H9 (cell line): Measurements from ENCODE around the gene IGFBP5. TPM values are rescaled to one million over a fixed set of nuclear protein-coding genes. Genes with fewer than 3 reads are reported as not detected.

ENCODE experiments used
- DNase-seq: peaks from one replicate; pipeline ENCODE4 v3.0.0-alpha.2; 2017
- H2AFZ ChIP-seq: one replicate; pipeline ENCODE4 v1.6.1; 2013; ENCODE audit warnings: mild to moderate bottlenecking, low read length, control low read depth, moderate library complexity
- H2AK5ac ChIP-seq: 2 replicates; pipeline ENCODE4 v1.6.1; 2013; ENCODE audit warnings: low read length, control low read depth, mixed read lengths; ENCODE audit not compliant: insufficient read length
- H2BK120ac ChIP-seq: one replicate; pipeline ENCODE4 v1.6.1; 2013; ENCODE audit warnings: low read depth, mild to moderate bottlenecking, low read length, control low read depth, inconsistent platforms; ENCODE audit not compliant: poor library complexity, severe bottlenecking
- H2BK12ac ChIP-seq: 2 replicates; pipeline ENCODE4 v1.6.1; 2013; ENCODE audit warnings: low read length, control low read depth, mixed read lengths, low read depth; ENCODE audit not compliant: insufficient read length
- H2BK15ac ChIP-seq: 2 replicates; pipeline ENCODE4 v1.6.1; 2013; ENCODE audit warnings: low read depth, low read length, control low read depth
- H2BK20ac ChIP-seq: one replicate; pipeline ENCODE4 v1.6.1; 2013; ENCODE audit warnings: low read depth, mild to moderate bottlenecking, low read length, control low read depth, inconsistent platforms; ENCODE audit not compliant: poor library complexity, severe bottlenecking
- H2BK5ac ChIP-seq: 2 replicates; pipeline ENCODE4 v1.6.1; 2013; ENCODE audit warnings: low read length, control low read depth, mixed read lengths; ENCODE audit not compliant: insufficient read length
- H3K14ac ChIP-seq: 2 replicates; pipeline ENCODE4 v1.6.1; 2013; ENCODE audit warnings: low read length, control low read depth; ENCODE audit not compliant: insufficient read depth
- H3K18ac ChIP-seq: 2 replicates; pipeline ENCODE4 v1.6.1; 2013; ENCODE audit warnings: low read depth, mild to moderate bottlenecking, mixed read lengths, low read length, control low read depth; ENCODE audit not compliant: insufficient read length
- H3K23ac ChIP-seq: 2 replicates; pipeline ENCODE4 v1.6.1; 2013; ENCODE audit warnings: low read length, control low read depth, mixed read lengths, low read depth; ENCODE audit not compliant: insufficient read length
- H3K23me2 ChIP-seq: 2 replicates; pipeline ENCODE4 v1.6.1; 2013; ENCODE audit warnings: low read depth, mild to moderate bottlenecking, mixed read lengths, low read length, control low read depth; ENCODE audit not compliant: insufficient read length, poor library complexity, severe bottlenecking
- H3K27ac ChIP-seq: 2 replicates; pipeline ENCODE4 v1.5.1; 2013; ENCODE audit warnings: low read length, control low read depth, mixed read lengths, low read depth; ENCODE audit not compliant: insufficient read length
- H3K27me3 ChIP-seq: 2 replicates; pipeline ENCODE4 v1.6.1; 2013; ENCODE audit warnings: low read length, control low read depth, inconsistent platforms; ENCODE audit not compliant: insufficient read depth
- H3K4ac ChIP-seq: 2 replicates; pipeline ENCODE4 v1.6.1; 2013; ENCODE audit warnings: low read depth, mild to moderate bottlenecking, control low read depth, inconsistent platforms, low read length, moderate library complexity
- H3K4me1 ChIP-seq: 2 replicates; pipeline ENCODE4 v1.6.1; 2013; ENCODE audit warnings: low read length, control low read depth, inconsistent platforms; ENCODE audit not compliant: insufficient read depth
- H3K4me2 ChIP-seq: 2 replicates; pipeline ENCODE4 v1.6.1; 2013; ENCODE audit warnings: low read length, control low read depth, mixed read lengths; ENCODE audit not compliant: insufficient read length, insufficient read depth
- H3K56ac ChIP-seq: 2 replicates; pipeline ENCODE4 v1.6.1; 2013; ENCODE audit warnings: low read depth, mild to moderate bottlenecking, mixed read lengths, low read length, control low read depth; ENCODE audit not compliant: insufficient read length
- H3K79me1 ChIP-seq: 2 replicates; pipeline ENCODE4 v1.6.1; 2013; ENCODE audit warnings: low read depth, mild to moderate bottlenecking, moderate library complexity, low read length, control low read depth, inconsistent platforms; ENCODE audit not compliant: insufficient read depth, poor library complexity, severe bottlenecking
- H3K79me2 ChIP-seq: 2 replicates; pipeline ENCODE4 v1.6.1; 2013; ENCODE audit warnings: low read length, control low read depth, inconsistent platforms; ENCODE audit not compliant: insufficient read depth
- H3K9ac ChIP-seq: 2 replicates; pipeline ENCODE4 v1.6.1; 2013; ENCODE audit warnings: low read length, control low read depth, mixed read lengths; ENCODE audit not compliant: insufficient read length; ENCODE audit errors: extremely low read depth
- H3K9me3 ChIP-seq: one replicate; pipeline ENCODE4 v1.6.1; 2013; ENCODE audit warnings: low read depth, low read length, inconsistent platforms; ENCODE audit not compliant: control insufficient read depth
- H3T11ph ChIP-seq: one replicate; pipeline ENCODE4 v1.6.1; 2013; ENCODE audit warnings: mild to moderate bottlenecking, low read length, control low read depth, inconsistent platforms
- H4K20me1 ChIP-seq: one replicate; pipeline ENCODE4 v1.6.1; 2013; ENCODE audit not compliant: control insufficient read depth, insufficient read length, insufficient read depth
- H4K5ac ChIP-seq: 2 replicates; pipeline ENCODE4 v1.6.1; 2013; ENCODE audit warnings: low read depth, mild to moderate bottlenecking, mixed read lengths, low read length, control low read depth; ENCODE audit not compliant: insufficient read length
- H4K8ac ChIP-seq: replicated peaks from 2 replicates; pipeline ENCODE4 v1.6.1; 2013; ENCODE audit warnings: low read length, control low read depth, mixed read lengths, low read depth; ENCODE audit not compliant: insufficient read length
- H4K91ac ChIP-seq: 2 replicates; pipeline ENCODE4 v1.6.1; 2013; ENCODE audit warnings: low read depth, mild to moderate bottlenecking, moderate library complexity, mixed read lengths, low read length, control low read depth; ENCODE audit not compliant: insufficient read length
- H3K27ac Mint-ChIP-seq, 3 experiments: 2 replicates in 2 of 3; 3 replicates in 1 of 3; pipeline ENCODE4 v1.8.0; 2020 to 2021; ENCODE audit warnings: mixed read lengths in 3 of 3, mild to moderate bottlenecking in 1 of 3, moderate library complexity in 1 of 3
- H3K27me3 Mint-ChIP-seq: 2 replicates; pipeline ENCODE4 v1.8.0; 2021; ENCODE audit warnings: low read depth, mild to moderate bottlenecking, moderate library complexity, mixed read lengths
- H3K36me3 Mint-ChIP-seq, 3 experiments: 2 replicates in 2 of 3; 3 replicates in 1 of 3; pipeline ENCODE4 v1.8.0; 2020 to 2021; ENCODE audit warnings: low read depth in 3 of 3, mixed read lengths in 3 of 3; ENCODE audit not compliant: insufficient read depth in 1 of 3
- H3K4me1 Mint-ChIP-seq, 2 experiments: 2 replicates each; pipeline ENCODE4 v1.8.0; 2020; ENCODE audit warnings: mixed read lengths in 2 of 2
- H3K4me3 Mint-ChIP-seq, 2 experiments: 2 replicates in 1 of 2; 3 replicates in 1 of 2; pipeline ENCODE4 v1.8.0; 2020 to 2021; ENCODE audit warnings: mild to moderate bottlenecking in 2 of 2, mixed read lengths in 2 of 2, moderate library complexity in 1 of 2
- H3K9me3 Mint-ChIP-seq, 2 experiments: 2 replicates in 1 of 2; 3 replicates in 1 of 2; pipeline ENCODE4 v1.8.0; 2020; ENCODE audit warnings: mild to moderate bottlenecking in 2 of 2, mixed read lengths in 2 of 2, moderate library complexity in 1 of 2
- WGBS: extraction: QIAGEN DNeasy Blood & Tissue Kit; methylation state at CpG from one replicate; pipeline ENCODE4 v1.1.7; 2013; ENCODE audit warnings: missing lambda C conversion rate, low lambda C conversion rate, mixed read lengths; ENCODE audit not compliant: insufficient read length; ENCODE audit errors: extremely low coverage; 5-methylcytosine and 5-hydroxymethylcytosine counted together
- total RNA-seq: library from RNA; stranded (reverse); gene quantifications from 2 replicates; pipeline ENCODE4 v1.2.1, GENCODE V29; 2021
- TF ChIP-seq, protein P1 (sequence below): fragments of 200-600 bp; sonication (generic); conservative IDR thresholded peaks from 3 replicates; pipeline ENCODE4 v1.8.0; 2021; ENCODE audit warnings: antibody characterized with exemption, mild to moderate bottlenecking

Gene IGFBP5
- total RNA-seq, 1 experiment from 2014 or later, result 0.90 TPM

GRCh38 chr2:216687111-216687510 lies 8.2 kb downstream of the IGFBP5 start:
- no peak overlapping the region for H2AK5ac ChIP-seq
- H2BK120ac ChIP-seq, result no peak overlapping the region
- H3K23ac ChIP-seq, result no peak overlapping the region
- peaks cover 2% of the 10 kb centered on the region; the same call in 1 of the 2 replicates for H3K27me3 ChIP-seq
- H4K20me1 ChIP-seq, result no peaks in the 10 kb centered on the region
- H3K36me3 Mint-ChIP-seq, result no peaks in the 10 kb centered on the region
- no peak overlapping the region for H3K27ac Mint-ChIP-seq
- H3T11ph ChIP-seq, result no peak overlapping the region
- peaks cover 27 to 43% of the 10 kb centered on the region in 2 experiments for H3K4me1 Mint-ChIP-seq
- no peak overlapping the region for H3K9ac ChIP-seq
- no peak overlapping the region for H2BK5ac ChIP-seq
- no CpG with 5 or more reads among the region's 5 CpGs for WGBS
- peaks cover 41% of the 10 kb centered on the region for H3K27me3 Mint-ChIP-seq
- H2AFZ ChIP-seq, result no peak overlapping the region
- H3K79me1 ChIP-seq, result no peaks in the 10 kb centered on the region
- H2BK15ac ChIP-seq, result no peak overlapping the region
- no peaks in the 10 kb centered on the region for H3K9me3 ChIP-seq
- no peak overlapping the region for H3K18ac ChIP-seq
- no peak overlapping the region for H4K8ac ChIP-seq
- TF ChIP-seq, protein P1, sequence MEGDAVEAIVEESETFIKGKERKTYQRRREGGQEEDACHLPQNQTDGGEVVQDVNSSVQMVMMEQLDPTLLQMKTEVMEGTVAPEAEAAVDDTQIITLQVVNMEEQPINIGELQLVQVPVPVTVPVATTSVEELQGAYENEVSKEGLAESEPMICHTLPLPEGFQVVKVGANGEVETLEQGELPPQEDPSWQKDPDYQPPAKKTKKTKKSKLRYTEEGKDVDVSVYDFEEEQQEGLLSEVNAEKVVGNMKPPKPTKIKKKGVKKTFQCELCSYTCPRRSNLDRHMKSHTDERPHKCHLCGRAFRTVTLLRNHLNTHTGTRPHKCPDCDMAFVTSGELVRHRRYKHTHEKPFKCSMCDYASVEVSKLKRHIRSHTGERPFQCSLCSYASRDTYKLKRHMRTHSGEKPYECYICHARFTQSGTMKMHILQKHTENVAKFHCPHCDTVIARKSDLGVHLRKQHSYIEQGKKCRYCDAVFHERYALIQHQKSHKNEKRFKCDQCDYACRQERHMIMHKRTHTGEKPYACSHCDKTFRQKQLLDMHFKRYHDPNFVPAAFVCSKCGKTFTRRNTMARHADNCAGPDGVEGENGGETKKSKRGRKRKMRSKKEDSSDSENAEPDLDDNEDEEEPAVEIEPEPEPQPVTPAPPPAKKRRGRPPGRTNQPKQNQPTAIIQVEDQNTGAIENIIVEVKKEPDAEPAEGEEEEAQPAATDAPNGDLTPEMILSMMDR, result no peak
- no peak overlapping the region for H2BK20ac ChIP-seq
- H3K23me2 ChIP-seq, result peaks cover 7% of the 10 kb centered on the region
- no peak overlapping the region for H2BK12ac ChIP-seq
- no peak overlapping the region for H4K91ac ChIP-seq
- no peaks in the 10 kb centered on the region for H3K79me2 ChIP-seq
- H3K27ac ChIP-seq, result no peak overlapping the region
- no peak overlapping the region for H3K56ac ChIP-seq
- no peak overlapping the region for H3K4me3 Mint-ChIP-seq
- no peak overlapping the region for H4K5ac ChIP-seq
- H3K4me1 ChIP-seq, result peaks cover 6% of the 10 kb centered on the region; the same call in 1 of the 2 replicates
- no peak overlapping the region for H3K14ac ChIP-seq
- no peak overlapping the region for H3K4ac ChIP-seq
- no peak overlapping the region for H3K4me2 ChIP-seq
- H3K9me3 Mint-ChIP-seq, result no peaks in the 10 kb centered on the region
- DNase-seq, result no peak
